Measurements from ENCODE around the gene GRK5.

GRK5 gene

GRCh38 chr10:119302591-119303253 lies 95.4 kb downstream of the GRK5 start:
- DNase-seq: no peak

GRCh38 chr10:119303886-119304285 lies 96.5 kb downstream of the GRK5 start:
- DNase-seq: no peak

GRCh38 chr10:119304541-119304940 lies 97.2 kb downstream of the GRK5 start:
- no peak for DNase-seq

- DNase-seq: peak; percentile 86
Observed at GRCh38 chr10:119305860-119306513, 98.6 kb downstream of the GRK5 start.

- DNase-seq: peak; percentile 75
Observed at GRCh38 chr10:119306514-119306951, 99.2 kb downstream of the GRK5 start.

GRCh38 chr10:119306986-119307392 lies 99.6 kb downstream of the GRK5 start:
- no peak for DNase-seq

- no peak for DNase-seq
Observed at GRCh38 chr10:119308089-119308488, 100.7 kb downstream of the GRK5 start.

- no peak for DNase-seq
Observed at GRCh38 chr10:119308551-119309422, 101.4 kb downstream of the GRK5 start.

- no peak for DNase-seq
Observed at GRCh38 chr10:119309423-119309770, 102.0 kb downstream of the GRK5 start.

- no peak for DNase-seq
Observed at GRCh38 chr10:119310806-119311205, 103.4 kb downstream of the GRK5 start.

GRCh38 chr10:119312241-119312640 lies 104.9 kb downstream of the GRK5 start:
- no peak for DNase-seq

- DNase-seq: no peak
Observed at GRCh38 chr10:119313024-119313423, 105.7 kb downstream of the GRK5 start.

- DNase-seq: peak; percentile 45
Observed at GRCh38 chr10:119313644-119314043, 106.3 kb downstream of the GRK5 start.

- DNase-seq: no peak
Observed at GRCh38 chr10:119314061-119314460, 106.7 kb downstream of the GRK5 start.

- DNase-seq: no peak
Observed at GRCh38 chr10:119314486-119314885, 107.1 kb downstream of the GRK5 start.

- DNase-seq: peak; percentile 67
Observed at GRCh38 chr10:119315128-119316001, 108.0 kb downstream of the GRK5 start.

GRCh38 chr10:119316002-119316358 lies 108.6 kb downstream of the GRK5 start:
- no peak for DNase-seq

- DNase-seq: no peak
Observed at GRCh38 chr10:119316729-119317097, 109.3 kb downstream of the GRK5 start.

GRCh38 chr10:119318411-119319160 lies 111.2 kb downstream of the GRK5 start:
- DNase-seq: no peak

- no peak for DNase-seq
Observed at GRCh38 chr10:119319161-119319919, 112.0 kb downstream of the GRK5 start.

GRCh38 chr10:119319920-119320258 lies 112.5 kb downstream of the GRK5 start:
- DNase-seq: no peak
